Inferior parietal cortex (tissue), 1 donor: ENCODE measurements around the gene TEC.
"Not testable (repeated sequence)": the region's sequence is repeated elsewhere in the genome, so short reads cannot be mapped to it uniquely, and the experiment has no call there.

ENCODE experiments used
- DNase-seq: peaks from one replicate; pipeline ENCODE4 v3.0.0-alpha.2; 2016; ENCODE audit errors: extremely low spot score

The TEC gene

GRCh38 chr4:48196758-48197504, 72.7 kb downstream of the TEC start:
- no peak for DNase-seq

GRCh38 chr4:48195853-48196252, 73.8 kb downstream of the TEC start:
- DNase-seq = no peak

GRCh38 chr4:48195374-48195773, 74.3 kb downstream of the TEC start:
- no peak for DNase-seq

GRCh38 chr4:48194971-48195370, 74.7 kb downstream of the TEC start:
- DNase-seq = no peak

GRCh38 chr4:48193921-48194468, 75.6 kb downstream of the TEC start:
- DNase-seq = no peak

- no peak for DNase-seq
Measured at GRCh38 chr4:48193096-48193836, 76.4 kb downstream of the TEC start.

GRCh38 chr4:48191758-48192157, 77.9 kb downstream of the TEC start:
- DNase-seq = no peak

- no peak for DNase-seq
Measured at GRCh38 chr4:48190839-48191238, 78.8 kb downstream of the TEC start.

GRCh38 chr4:48189731-48190130, 79.9 kb downstream of the TEC start:
- DNase-seq = no peak

GRCh38 chr4:48188390-48188789, 81.2 kb downstream of the TEC start:
- DNase-seq = no peak

- no peak for DNase-seq
Measured at GRCh38 chr4:48187813-48188212, 81.8 kb downstream of the TEC start.

GRCh38 chr4:48187066-48187465, 82.6 kb downstream of the TEC start:
- not testable (repeated sequence) for DNase-seq

- not testable (repeated sequence) for DNase-seq
Measured at GRCh38 chr4:48186394-48186793, 83.2 kb downstream of the TEC start.

- DNase-seq = no peak
Measured at GRCh38 chr4:48184882-48185281, 84.8 kb downstream of the TEC start.

- no peak for DNase-seq
Measured at GRCh38 chr4:48180234-48180633, 89.4 kb downstream of the TEC start.

- no peak for DNase-seq
Measured at GRCh38 chr4:48178931-48179330, 90.7 kb downstream of the TEC start.

GRCh38 chr4:48175806-48176205, 93.8 kb downstream of the TEC start:
- no peak for DNase-seq

GRCh38 chr4:48175328-48175727, 94.3 kb downstream of the TEC start:
- DNase-seq = no peak

- no peak for DNase-seq
Measured at GRCh38 chr4:48173056-48173991, 96.3 kb downstream of the TEC start.

GRCh38 chr4:48172651-48173050, 97.0 kb downstream of the TEC start:
- DNase-seq = no peak

GRCh38 chr4:48169636-48170035, 100.0 kb downstream of the TEC start:
- DNase-seq = no peak
